GM21390 (cell line): Measurements from ENCODE around the gene TMC6.

Source experiments
- ATAC-seq: cut with Tn5 transposase; IDR thresholded peaks from one replicate; pipeline ENCODE4 v1.9.1; 2021; ENCODE audit not compliant: unreplicated experiment

Gene TMC6

GRCh38 chr17:78135858-78136500 is 7.4 kb upstream of the TMC6 start:
- ATAC-seq = no peak

DNA sequence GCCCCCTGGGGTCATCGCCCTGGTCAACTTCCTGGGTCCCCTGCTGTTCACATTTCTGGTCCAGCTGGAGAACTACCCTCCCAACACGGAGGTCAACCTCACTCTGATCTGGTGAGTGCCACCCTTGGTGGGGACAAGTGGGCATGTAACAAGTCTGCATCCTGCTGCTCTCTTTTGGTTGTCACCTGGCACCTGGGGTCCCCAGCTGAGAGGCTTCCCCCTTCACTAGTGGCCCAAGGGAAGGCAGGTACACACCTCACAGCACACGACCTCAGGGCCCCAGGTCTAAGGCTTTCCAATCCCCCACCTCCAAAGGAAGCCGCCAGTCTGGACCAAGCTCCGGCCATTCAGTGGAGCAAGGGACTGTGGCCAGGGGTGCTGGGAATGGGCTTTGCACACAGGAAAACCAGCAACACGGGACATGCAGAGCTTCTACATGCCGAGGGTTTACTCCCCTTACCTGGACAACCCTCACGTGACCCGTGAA is 6.4 kb upstream of the TMC6 start:
- no peak for ATAC-seq

DNA sequence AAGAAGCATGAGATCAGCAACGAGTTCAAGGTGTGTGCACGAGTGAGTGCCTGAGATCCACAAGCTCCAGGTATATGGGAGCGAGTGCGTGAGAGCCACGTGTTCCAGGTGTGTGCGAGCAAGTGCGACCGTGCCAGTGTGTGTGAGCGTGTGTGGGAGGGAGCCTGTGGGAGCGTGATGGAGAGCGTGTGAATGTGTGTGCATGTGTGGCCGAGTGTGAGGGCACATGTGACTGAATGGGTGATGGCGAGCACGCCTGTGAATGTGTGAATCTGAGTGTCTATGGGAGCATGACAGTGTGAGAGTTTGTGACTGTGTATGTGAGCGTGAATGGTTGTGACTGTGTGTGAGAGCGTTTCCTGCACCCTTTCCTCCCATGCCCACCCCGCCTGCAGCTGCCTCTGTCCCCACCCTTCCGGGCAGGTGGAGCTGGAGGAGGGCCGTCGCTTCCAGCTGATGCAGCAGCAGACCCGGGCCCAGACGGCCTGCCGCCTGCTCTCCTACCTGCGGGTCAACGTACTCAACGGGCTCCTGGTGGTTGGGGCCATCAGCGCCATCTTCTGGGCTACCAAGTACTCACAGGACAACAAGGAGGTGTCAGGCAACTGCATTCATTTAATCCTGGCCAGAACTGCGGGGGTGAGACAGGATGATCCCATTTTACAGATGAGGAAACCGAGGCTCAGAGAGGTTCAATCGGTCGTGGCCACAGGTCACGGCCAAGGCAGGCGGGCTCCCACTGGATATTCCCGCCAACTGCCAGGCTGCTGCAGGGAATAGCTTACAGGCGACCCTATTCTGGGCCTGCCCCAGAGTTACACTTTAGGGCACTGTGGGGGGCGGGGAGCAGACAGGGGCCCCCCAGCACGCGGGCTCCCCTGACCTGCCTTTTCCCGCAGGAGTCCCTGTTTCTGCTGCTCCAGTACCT is 5.7 kb upstream of the TMC6 start:
- no peak for ATAC-seq

DNA sequence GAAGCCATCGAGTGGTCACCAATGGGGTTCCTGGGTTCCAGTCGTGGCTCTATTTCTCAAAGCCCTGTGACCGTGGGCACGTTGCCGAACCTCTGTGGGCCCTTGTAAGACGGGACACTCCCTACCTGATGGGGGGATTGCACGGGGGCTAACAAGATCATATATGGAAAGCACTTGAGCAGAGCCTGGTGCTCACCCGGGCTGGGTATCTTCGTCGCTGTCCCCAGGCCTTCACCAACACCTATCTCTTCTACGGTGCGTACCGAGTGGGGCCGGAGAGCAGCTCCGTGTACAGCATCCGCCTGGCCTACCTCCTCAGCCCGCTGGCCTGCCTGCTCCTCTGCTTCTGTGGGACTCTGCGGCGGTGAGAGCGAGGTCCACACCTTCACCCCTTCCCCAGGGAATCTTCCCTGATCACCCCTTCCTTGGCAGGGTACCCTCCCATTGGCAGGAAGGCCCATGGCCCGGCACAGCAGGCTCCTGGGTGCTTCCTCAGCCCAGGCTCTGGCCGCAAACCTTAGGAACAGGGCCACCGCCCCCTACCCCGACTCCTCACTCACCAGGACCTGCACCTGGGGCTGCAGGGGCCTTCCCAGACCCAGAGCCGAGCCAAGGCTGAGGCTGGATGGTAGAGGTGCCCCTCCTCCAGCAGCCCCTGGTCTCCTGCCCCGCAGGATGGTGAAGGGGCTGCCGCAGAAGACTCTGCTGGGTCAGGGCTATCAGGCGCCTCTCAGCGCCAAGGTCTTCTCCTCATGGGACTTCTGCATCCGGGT is 4.8 kb upstream of the TMC6 start:
- ATAC-seq = no peak

GRCh38 chr17:78132767-78133178 is 4.2 kb upstream of the TMC6 start:
- no peak for ATAC-seq

GRCh38 chr17:78132084-78132676 is 3.6 kb upstream of the TMC6 start:
- no peak for ATAC-seq

- ATAC-seq = no peak
These were observed 2.9 kb upstream of the TMC6 start for GRCh38 chr17:78131172-78132083.

- ATAC-seq = no peak
These were observed 2.0 kb upstream of the TMC6 start, which contains the start of gene TMC8 for GRCh38 chr17:78130437-78131101. TSS of gene TMC8 (plus strand) at chr17:78130771. CDS start at chr17:78131589, 818 bp downstream.

DNA sequence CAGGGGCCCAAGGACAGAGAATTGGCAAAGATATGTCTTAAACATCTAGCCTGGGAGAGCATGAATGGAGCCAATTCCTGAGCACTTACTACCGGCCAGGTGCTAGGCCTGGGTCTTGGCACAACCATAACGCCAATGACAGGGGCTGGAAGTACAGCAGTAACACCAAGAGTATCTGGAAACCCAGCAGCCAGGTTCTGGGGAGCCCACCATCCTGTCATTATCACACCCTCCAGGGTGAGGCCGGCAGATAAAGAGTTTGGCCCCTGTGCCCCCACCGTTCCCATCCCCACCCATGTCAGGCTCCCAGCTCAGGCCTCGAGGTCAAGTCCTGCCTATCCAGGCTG is 1.5 kb upstream of the TMC6 start:
- no peak for ATAC-seq

- ATAC-seq = no peak
These were observed 965 bp upstream of the TMC6 start for GRCh38 chr17:78129351-78130089.

DNA sequence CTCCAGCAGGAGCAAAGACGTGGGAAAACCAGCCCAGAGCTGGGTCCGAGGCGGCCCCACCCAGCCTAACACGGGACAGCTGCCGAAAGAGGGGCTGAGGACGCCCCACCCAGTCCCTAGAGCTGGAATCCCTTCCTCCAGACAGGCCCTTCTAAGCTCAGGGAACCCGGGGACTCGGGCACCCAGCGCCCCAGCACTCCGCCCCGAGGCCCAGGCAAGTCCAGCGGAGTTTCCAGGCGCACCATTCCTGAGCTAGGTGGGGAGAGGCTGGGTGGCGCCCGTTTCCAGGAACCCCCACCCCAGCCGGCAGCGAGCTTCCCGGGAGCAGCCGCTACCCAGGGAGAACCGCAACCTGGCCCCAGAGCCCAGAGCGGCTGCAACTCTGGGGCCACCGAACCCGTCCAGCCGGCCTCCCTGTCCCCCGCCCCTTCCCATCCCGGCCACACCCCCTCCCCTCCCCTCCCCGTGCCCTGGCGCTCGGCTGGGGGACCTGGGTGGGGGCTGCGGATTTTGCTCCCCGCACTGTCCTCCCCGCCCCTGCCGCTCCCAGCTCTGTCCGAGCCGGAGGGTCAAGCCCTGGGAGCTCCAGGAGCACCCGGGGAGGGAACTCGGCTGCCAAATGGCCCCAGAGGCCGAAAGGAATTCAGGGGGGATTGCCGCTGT is 536 bp downstream of the TMC6 start:
- ATAC-seq = no peak

- no peak for ATAC-seq
These were observed 1.2 kb downstream of the TMC6 start for GRCh38 chr17:78127239-78127887.

GRCh38 chr17:78126895-78127238 is 1.7 kb downstream of the TMC6 start:
- no peak for ATAC-seq

DNA sequence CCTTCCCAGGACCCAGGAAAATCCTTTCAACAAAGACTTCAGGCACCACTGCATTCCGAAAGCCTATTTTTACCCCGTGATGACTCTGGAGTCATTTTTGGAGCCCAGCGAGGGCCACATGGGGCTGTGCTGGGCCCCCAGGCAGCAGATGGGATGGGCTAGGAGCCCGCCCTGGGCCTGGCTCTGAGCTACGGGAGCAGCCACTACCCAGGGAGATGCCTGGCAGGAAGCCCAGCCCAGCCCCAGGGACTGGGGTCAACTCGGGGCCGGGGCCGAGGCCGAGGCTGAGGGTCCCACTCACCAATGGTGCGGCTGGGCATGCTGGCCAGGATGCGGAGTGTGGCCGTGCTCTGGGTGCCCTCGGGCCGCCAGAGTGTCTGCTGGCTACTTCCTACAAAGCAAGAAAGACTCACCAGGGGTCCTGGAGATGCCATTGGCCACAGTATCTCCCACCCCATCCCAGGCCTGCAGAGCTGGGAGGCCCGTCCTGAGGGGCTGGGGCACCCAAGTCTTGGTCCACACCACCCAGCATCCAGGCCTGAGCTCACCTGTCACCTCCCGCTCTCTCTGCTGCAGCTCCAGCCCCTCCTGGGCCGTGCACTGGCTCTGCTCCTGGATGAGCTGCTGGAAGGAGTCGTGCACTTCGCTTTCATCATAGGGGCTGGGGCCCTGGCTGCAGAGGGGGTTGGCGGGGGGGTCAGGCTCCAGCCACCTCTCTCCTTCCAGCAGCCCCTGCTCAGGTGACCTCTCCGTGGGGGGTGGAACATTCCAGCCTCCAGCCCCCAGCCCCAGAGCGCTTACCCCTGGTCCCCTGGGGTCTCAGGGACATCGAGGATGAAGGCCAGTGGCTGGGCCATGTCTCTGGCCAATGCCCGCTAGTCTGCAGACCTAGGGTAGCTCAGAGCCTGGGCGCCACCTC is 2.3 kb downstream of the TMC6 start:
- no peak for ATAC-seq

DNA sequence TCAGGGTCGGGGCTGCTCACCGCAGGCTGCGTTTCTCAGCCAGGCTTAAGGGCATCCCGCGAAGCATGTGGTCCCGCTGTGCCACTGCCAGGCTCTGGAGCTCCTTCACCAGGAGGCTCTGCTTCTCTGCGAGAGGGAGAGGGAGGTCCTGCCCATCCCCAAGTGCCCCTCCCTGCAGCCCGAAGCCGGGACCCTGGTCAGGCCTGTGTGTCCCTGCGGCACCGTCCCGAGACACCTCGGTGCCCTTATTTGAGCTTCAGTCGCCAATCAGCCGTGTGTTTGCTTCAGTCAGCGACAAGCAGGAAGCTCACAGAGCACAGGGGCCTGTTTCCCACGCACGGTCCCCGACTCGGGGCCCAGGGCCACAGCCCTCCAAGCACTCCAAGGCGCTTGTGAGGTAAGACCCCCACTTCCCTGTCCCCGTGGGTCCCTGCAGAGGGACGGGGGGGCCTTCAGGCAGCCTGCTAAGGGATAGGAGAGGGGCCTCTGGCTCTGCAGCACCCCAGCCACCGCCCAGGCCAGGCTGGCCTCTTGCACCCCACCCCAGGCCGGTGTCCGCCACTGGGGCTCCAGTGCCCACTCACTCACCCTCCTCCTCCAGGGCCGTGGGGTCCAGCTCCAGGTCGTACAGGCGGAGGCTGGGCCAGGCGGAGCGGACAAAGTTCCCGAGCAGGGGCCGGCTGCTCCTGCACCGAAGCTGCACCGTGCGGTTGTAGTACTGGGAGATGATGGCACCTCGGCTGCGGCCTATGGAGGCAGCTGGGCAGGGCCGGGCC is 3.2 kb downstream of the TMC6 start:
- no peak for ATAC-seq

DNA sequence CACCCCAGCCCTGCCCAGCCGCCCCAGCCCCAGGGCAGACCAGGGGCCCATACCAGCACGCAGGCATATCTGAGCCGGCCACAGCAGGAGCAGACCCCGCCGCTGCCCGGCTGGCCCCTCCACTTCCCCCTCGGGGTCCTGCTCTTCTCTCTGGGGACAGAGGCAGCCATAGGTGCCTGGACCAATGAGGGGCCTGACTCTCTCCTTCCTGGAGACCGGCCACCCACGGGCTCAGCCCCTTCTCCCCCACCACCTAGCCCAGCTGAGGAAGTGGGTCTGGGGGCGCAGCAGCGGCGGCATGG is 3.8 kb downstream of the TMC6 start:
- no peak for ATAC-seq
